SU-DHL-6 (cell line): Measurements from ENCODE around the gene PLCB2.

Experiments
- H2AFZ ChIP-seq: fragments of 200-600 bp; sonication (generic); 2 replicates; pipeline ENCODE4 v1.6.1; 2014; ENCODE audit warnings: low read depth, mild to moderate bottlenecking, moderate library complexity, mixed read lengths, antibody characterized with exemption, low read length; ENCODE audit not compliant: severe bottlenecking
- H3F3A ChIP-seq: fragments of 200-600 bp; shearing (Covaris generic); 2 replicates; pipeline ENCODE4 v1.6.0; 2016; ENCODE audit warnings: antibody characterized with exemption, mild to moderate bottlenecking; ENCODE audit not compliant: insufficient read depth
- H3K27ac ChIP-seq: fragments of 200-600 bp; sonication (generic); 2 replicates; pipeline ENCODE4 v1.5.1; 2016; ENCODE audit warnings: low read depth, mild to moderate bottlenecking, low read length, moderate library complexity, mixed read lengths
- H3K27me3 ChIP-seq: fragments of 200-600 bp; sonication (generic), shearing (Covaris generic); 2 replicates; pipeline ENCODE4 v1.6.0; 2014; ENCODE audit warnings: mild to moderate bottlenecking, low read length
- H3K36me3 ChIP-seq: fragments of 200-600 bp; sonication (generic); 2 replicates; pipeline ENCODE4 v1.6.1; 2014; ENCODE audit warnings: mild to moderate bottlenecking, low read length, mixed read lengths
- H3K4me2 ChIP-seq: fragments of 300-600, 200-600 bp; shearing (Covaris generic), sonication (generic); 2 replicates; pipeline ENCODE4 v1.6.0; 2014; ENCODE audit warnings: low read length, low read depth, mild to moderate bottlenecking; ENCODE audit not compliant: poor library complexity, severe bottlenecking
- H3K4me3 ChIP-seq: fragments of 200-600 bp; sonication (generic); 2 replicates; pipeline ENCODE4 v1.5.1; 2014; ENCODE audit warnings: antibody characterized with exemption, low read length, mild to moderate bottlenecking, mixed read lengths; ENCODE audit not compliant: insufficient read depth, poor library complexity, severe bottlenecking
- H3K79me2 ChIP-seq: fragments of 200-600 bp; sonication (generic); 2 replicates; pipeline ENCODE4 v1.6.1; 2014; ENCODE audit warnings: mild to moderate bottlenecking, low read length, moderate library complexity; ENCODE audit not compliant: insufficient read depth
- H3K9ac ChIP-seq: fragments of 200-600 bp; sonication (generic); 2 replicates; pipeline ENCODE4 v1.7.0; 2014; ENCODE audit warnings: mild to moderate bottlenecking, low read length
- H3K9me2 ChIP-seq: fragments of 200-600 bp; sonication (generic); replicated peaks from 2 replicates; pipeline ENCODE4 v1.6.1; 2014; ENCODE audit warnings: low read length; ENCODE audit not compliant: insufficient read depth
- H3K9me3 ChIP-seq: fragments of 200-600 bp; sonication (generic); 2 replicates; pipeline ENCODE4 v1.6.1; 2014; ENCODE audit warnings: low read length, mixed read lengths; ENCODE audit not compliant: insufficient read depth
- H4K20me1 ChIP-seq: fragments of 200-600 bp; sonication (generic); 2 replicates; pipeline ENCODE4 v1.6.1; 2014; ENCODE audit warnings: low read depth, mild to moderate bottlenecking, antibody characterized with exemption, low read length, moderate library complexity, mixed read lengths
- CTCF ChIP-seq: fragments of 200-600 bp; sonication (generic); IDR thresholded peaks from one replicate; pipeline ENCODE4 v1.5.1; 2017; ENCODE audit warnings: antibody characterized with exemption, mild to moderate bottlenecking, low read length, moderate library complexity; ENCODE audit not compliant: insufficient read depth, poor library complexity, severe bottlenecking
- EZH2phosphoT487 ChIP-seq: fragments of 200-600 bp; sonication (generic), shearing (Covaris generic); conservative IDR thresholded peaks from 2 replicates; pipeline ENCODE4 v1.6.1; 2018; ENCODE audit warnings: mild to moderate bottlenecking, antibody characterized with exemption, low read length, moderate library complexity, mixed read lengths

Gene PLCB2

DNA sequence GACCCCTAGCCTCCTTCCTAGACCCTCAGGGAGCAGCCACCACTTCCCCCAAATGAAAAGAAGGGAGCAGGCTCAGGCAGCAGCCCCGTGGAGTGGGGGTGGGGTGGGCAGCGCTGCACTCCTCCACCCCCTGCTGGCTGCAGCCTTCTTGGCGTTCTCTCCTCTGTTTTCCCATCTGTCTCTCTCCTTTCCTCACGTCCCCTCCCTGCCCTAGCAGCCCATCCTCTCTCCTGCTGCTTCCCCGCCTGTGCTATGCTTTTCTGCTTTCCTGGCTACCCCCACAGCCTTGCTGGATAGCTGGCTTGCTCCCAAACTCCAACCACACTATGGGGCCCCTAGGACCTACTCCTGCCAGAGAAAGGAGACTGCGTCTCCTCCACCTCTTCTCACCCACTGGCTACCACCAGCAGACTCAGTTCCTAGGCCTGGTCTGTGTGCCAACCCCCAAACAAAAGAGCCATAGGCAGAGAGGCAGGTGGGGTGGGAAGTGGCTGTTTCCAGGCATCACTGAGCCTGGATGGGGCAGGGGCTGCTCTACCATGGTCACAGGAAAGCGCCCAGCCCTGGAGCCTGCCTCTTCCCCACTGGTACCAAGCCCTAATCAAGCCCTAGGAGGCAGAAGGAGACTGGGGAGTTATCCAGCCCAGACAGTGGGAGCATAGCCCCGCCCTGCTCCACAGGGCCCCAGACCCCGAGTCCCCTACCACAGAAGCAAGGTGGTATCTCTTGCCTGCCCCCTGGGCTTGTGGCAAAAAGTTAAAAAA, 46.9 kb upstream of the PLCB2 start:
- no peaks in the 10 kb centered on the region for H3K36me3 ChIP-seq
- no peak overlapping the region for H2AFZ ChIP-seq
- no peaks in the 10 kb centered on the region for H4K20me1 ChIP-seq
- H3K27me3 ChIP-seq = no peaks in the 10 kb centered on the region
- no peak overlapping the region for H3K27ac ChIP-seq
- H3K9me3 ChIP-seq = no peaks in the 10 kb centered on the region
- no peaks in the 10 kb centered on the region for H3K9me2 ChIP-seq
- H3F3A ChIP-seq = no peaks in the 10 kb centered on the region
- no peak overlapping the region for H3K4me2 ChIP-seq
- TF ChIP-seq EZH2phosphoT487 (no peak), CTCF (no peak)
- no peak overlapping the region for H3K4me3 ChIP-seq
- no peaks in the 10 kb centered on the region for H3K79me2 ChIP-seq
- H3K9ac ChIP-seq = no peak overlapping the region

GRCh38 chr15:40353697-40354096, 46.0 kb upstream of the PLCB2 start:
- Histone ChIP-seq H3K9me3 (no peaks in the 10 kb centered on the region), H4K20me1 (no peaks in the 10 kb centered on the region), H3K27ac (no peak overlapping the region), H3K9ac (no peak overlapping the region), H3K4me3 (no peak overlapping the region), H3K79me2 (no peaks in the 10 kb centered on the region), H3F3A (no peaks in the 10 kb centered on the region), H3K9me2 (no peaks in the 10 kb centered on the region), H2AFZ (no peak overlapping the region), H3K36me3 (no peaks in the 10 kb centered on the region), H3K4me2 (no peak overlapping the region), H3K27me3 (no peaks in the 10 kb centered on the region)
- TF ChIP-seq EZH2phosphoT487 (no peak), CTCF (no peak)

DNA sequence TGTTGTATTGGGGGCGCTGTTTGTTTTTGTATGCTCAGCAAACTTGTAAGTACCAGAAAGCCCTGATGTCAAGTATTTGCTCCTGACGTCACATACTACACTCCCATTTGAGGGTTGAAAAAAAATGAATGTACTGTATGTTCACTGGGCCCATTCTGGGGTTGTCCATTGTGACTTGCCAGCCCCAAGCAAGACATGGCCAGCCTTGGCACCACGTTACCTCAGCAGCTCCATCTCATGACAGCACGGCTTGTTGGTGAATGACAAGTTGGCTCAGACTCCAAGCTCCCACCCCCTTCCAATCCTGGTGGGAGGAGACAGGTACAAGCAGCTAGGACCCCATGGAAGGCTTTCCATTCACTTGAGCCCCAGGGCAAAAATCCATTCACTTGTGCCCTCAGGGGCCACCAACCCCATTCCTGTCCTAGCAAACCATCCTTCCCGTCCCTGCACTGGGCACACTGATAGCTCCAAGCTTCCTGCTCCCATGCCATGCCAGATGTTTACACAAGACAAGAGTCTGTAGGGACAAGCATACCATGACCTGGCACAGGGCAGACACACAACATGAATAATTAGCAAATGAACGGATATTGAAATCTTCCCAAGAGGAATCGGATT, 44.7 kb upstream of the PLCB2 start:
- H3K27ac ChIP-seq = no peak overlapping the region
- H3K36me3 ChIP-seq = no peaks in the 10 kb centered on the region
- H3K27me3 ChIP-seq = no peaks in the 10 kb centered on the region
- no peak overlapping the region for H3K9ac ChIP-seq
- no peaks in the 10 kb centered on the region for H3K79me2 ChIP-seq
- no peak overlapping the region for H2AFZ ChIP-seq
- no peaks in the 10 kb centered on the region for H3K9me2 ChIP-seq
- no peaks in the 10 kb centered on the region for H3F3A ChIP-seq
- no peak overlapping the region for H3K4me2 ChIP-seq
- no peaks in the 10 kb centered on the region for H4K20me1 ChIP-seq
- H3K9me3 ChIP-seq = no peaks in the 10 kb centered on the region
- H3K4me3 ChIP-seq = no peak overlapping the region
- no peak for TF ChIP-seq CTCF
- TF ChIP-seq EZH2phosphoT487 = no peak
